Ecto neural progenitor cell (in vitro differentiated cells): ENCODE results near the gene ZNF362.
"Not testable (repeated sequence)": the region's sequence is repeated elsewhere in the genome, so short reads cannot be mapped to it uniquely, and the experiment has no call there.

Source experiments
- DNase-seq: peaks from one replicate; pipeline ENCODE4 v3.0.0-alpha.2; 2018; ENCODE audit warnings: low spot score

ZNF362 gene

GRCh38 chr1:33287317-33287716 lies 31.0 kb downstream of the ZNF362 start:
- DNase-seq, result no peak

- DNase-seq, result no peak
Measured at GRCh38 chr1:33288976-33289857, 32.9 kb downstream of the ZNF362 start.

- no peak for DNase-seq
Measured at GRCh38 chr1:33289858-33290154, 33.5 kb downstream of the ZNF362 start.

GRCh38 chr1:33290615-33291014 lies 34.3 kb downstream of the ZNF362 start:
- not testable (repeated sequence) for DNase-seq

GRCh38 chr1:33292726-33293340 lies 36.5 kb downstream of the ZNF362 start:
- DNase-seq, result no peak

- DNase-seq, result no peak
Measured at GRCh38 chr1:33294071-33295010, 38.0 kb downstream of the ZNF362 start.

- no peak for DNase-seq
Measured at GRCh38 chr1:33295023-33295422, 38.7 kb downstream of the ZNF362 start.

- DNase-seq, result peak; percentile 92
Measured at GRCh38 chr1:33295450-33296081, 39.3 kb downstream of the ZNF362 start.

- no peak for DNase-seq
Measured at GRCh38 chr1:33296082-33296458, 39.8 kb downstream of the ZNF362 start.

- no peak for DNase-seq
Measured at GRCh38 chr1:33296824-33297223, 40.5 kb downstream of the ZNF362 start.

- no peak for DNase-seq
Measured at GRCh38 chr1:33297911-33298622, 41.8 kb downstream of the ZNF362 start.

GRCh38 chr1:33298623-33299277 lies 42.5 kb downstream of the ZNF362 start:
- DNase-seq, result peak; percentile 78

GRCh38 chr1:33299461-33300155 lies 43.3 kb downstream of the ZNF362 start:
- DNase-seq, result no peak

GRCh38 chr1:33300673-33301072 lies 44.4 kb downstream of the ZNF362 start:
- DNase-seq, result no peak

GRCh38 chr1:33301273-33301984 lies 45.1 kb downstream of the ZNF362 start:
- no peak for DNase-seq

- DNase-seq, result no peak
Measured at GRCh38 chr1:33302325-33302724, 46.0 kb downstream of the ZNF362 start.

GRCh38 chr1:33305016-33305415 lies 48.7 kb downstream of the ZNF362 start:
- DNase-seq, result no peak

GRCh38 chr1:33305816-33306652 lies 49.7 kb downstream of the ZNF362 start:
- DNase-seq, result no peak
